ENCODE measurements around the gene CEACAM16.

The CEACAM16 gene

GRCh38 chr19:44698492-44699201, at the start of gene CEACAM16:
CEACAM16 (plus strand) TSS chr19:44699151; CDS start chr19:44701457, 2,306 bp downstream.
- no peak for TF ChIP-seq CTCF (conservative IDR thresholded peaks at IDR 0.05)
- TF ChIP-seq ZFX (IDR thresholded peaks at IDR 0.05), result no peak
- H3K27ac ChIP-seq, result peak within 1 kb of the TSS; percentile 8; the same call in 1 of the 2 replicates

- H3K27ac ChIP-seq, result no peak overlapping the region
- TF ChIP-seq CTCF (conservative IDR thresholded peaks at IDR 0.05) (no peak), ZFX (IDR thresholded peaks at IDR 0.05) (no peak)
Measured at GRCh38 chr19:44649578-44650145, 49.3 kb upstream of the CEACAM16 start.

GRCh38 chr19:44653343-44653742, 45.6 kb upstream of the CEACAM16 start:
- H3K27ac ChIP-seq, result no peak overlapping the region
- TF ChIP-seq ZFX (IDR thresholded peaks at IDR 0.05), result no peak
- no peak for TF ChIP-seq CTCF (conservative IDR thresholded peaks at IDR 0.05)

GRCh38 chr19:44653977-44654774, 44.8 kb upstream of the CEACAM16 start:
- TF ChIP-seq CTCF (conservative IDR thresholded peaks at IDR 0.05) (no peak), ZFX (IDR thresholded peaks at IDR 0.05) (no peak)

GRCh38 chr19:44657211-44657921, 41.6 kb upstream of the CEACAM16 start:
- H3K27ac ChIP-seq, result no peak overlapping the region
- peak; percentile 73 for TF ChIP-seq CTCF (conservative IDR thresholded peaks at IDR 0.05)
- TF ChIP-seq ZFX (IDR thresholded peaks at IDR 0.05), result no peak

More at GRCh38 chr19:44653977-44654774, 44.8 kb upstream of the CEACAM16 start:
- no peak overlapping the region for H3K27ac ChIP-seq

GRCh38 chr19:44658069-44658733, 40.8 kb upstream of the CEACAM16 start:
- H3K27ac ChIP-seq, result no peak overlapping the region
- TF ChIP-seq ZFX (IDR thresholded peaks at IDR 0.05) (no peak), CTCF (conservative IDR thresholded peaks at IDR 0.05) (no peak)
